Upper lobe of left lung (tissue), 6 donors: ENCODE results near the gene YAP1. TPM values are rescaled to one million over a fixed set of nuclear protein-coding genes. Genes with fewer than 3 reads are reported as not detected.

Source experiments
- ATAC-seq, 2 donors: fragments of 200-7000 bp; cut with Tn5 transposase; one replicate each; pipeline ENCODE4 v1.9.1; 2022; ENCODE audit warnings: mild to moderate bottlenecking in 2 of 2, moderate library complexity in 2 of 2; ENCODE audit not compliant: low FRiP score in 2 of 2
- DNase-seq, 2 donors: peaks; one replicate each; pipeline ENCODE4 v3.0.0-alpha.2; 2019 to 2020
- H3K27ac ChIP-seq, 4 donors: fragments of 200-600 bp; sonication (generic); one replicate each; pipeline ENCODE4 v1.5.1; 2016 to 2019
- H3K27me3 ChIP-seq, 4 donors: fragments of 200-600 bp; sonication (generic); one replicate each; pipeline ENCODE4 v1.5.1; 2017 to 2019
- H3K36me3 ChIP-seq, 4 donors: fragments of 200-600 bp; sonication (generic); one replicate each; pipeline ENCODE4 v1.5.1; 2016 to 2019
- H3K4me1 ChIP-seq, 4 donors: fragments of 200-600 bp; sonication (generic); one replicate each; pipeline ENCODE4 v1.5.1; 2018 to 2019
- H3K4me3 ChIP-seq, 4 donors: fragments of 200-600 bp; sonication (generic); one replicate each; pipeline ENCODE4 v1.5.1; 2017 to 2019; ENCODE audit warnings: mild to moderate bottlenecking in 2 of 4, moderate library complexity in 1 of 4
- H3K9me3 ChIP-seq, 4 donors: fragments of 200-600 bp; sonication (generic); one replicate each; pipeline ENCODE4 v1.5.1; 2018 to 2019
- EP300 ChIP-seq, 4 donors: sonication (generic); formaldehyde crosslinking; IDR thresholded peaks; one replicate each; pipeline ENCODE4 v1.5.1; 2017; ENCODE audit warnings: antibody characterized with exemption in 4 of 4, control low read depth in 2 of 4
- POLR2A ChIP-seq, 4 donors: fragments of 450-650 bp; IDR thresholded peaks; one replicate each; pipeline ENCODE4 v1.5.1; 2016 to 2017; ENCODE audit warnings: antibody characterized with exemption in 4 of 4, mild to moderate bottlenecking in 2 of 4
- POLR2AphosphoS5 ChIP-seq, 2 donors: sonication (generic); formaldehyde crosslinking; IDR thresholded peaks; one replicate each; pipeline ENCODE4 v1.5.1; 2017; ENCODE audit warnings: antibody characterized with exemption in 2 of 2
- WGBS, 2 donors: methylation state at CpG; one replicate each; pipeline ENCODE4 v1.1.5; 2017 to 2018; 5-methylcytosine and 5-hydroxymethylcytosine counted together
- total RNA-seq, 6 donors: library from RNA; depleted of rRNA in 4 of 6; stranded (reverse); fragments of >200 nt in 4 of 6; gene quantifications; one replicate each; pipeline versions ENCODE4 v1.1.0 to v1.2.1, GENCODE V29; 2016 to 2021
- TF ChIP-seq, protein P1 (sequence below), 6 experiments: fragments of 450-650 bp in 4 of 6; fragments of 200-600 bp in 2 of 6; sonication (generic) in 2 of 6; IDR thresholded peaks; one replicate each; pipeline ENCODE4 v1.5.1; 2016 to 2019; ENCODE audit warnings: antibody characterized with exemption in 6 of 6
- donor health status: DM: no; HTN: no; CAD: no; lungs with moderate emphysema.
- donor health status: DM: no; HTN: yes; CAD: no; lungs with severe emphysema.

The YAP1 gene
- total RNA-seq, 6 donors from 2014 or later = 99.2 to 262 (median 190) TPM

DNA sequence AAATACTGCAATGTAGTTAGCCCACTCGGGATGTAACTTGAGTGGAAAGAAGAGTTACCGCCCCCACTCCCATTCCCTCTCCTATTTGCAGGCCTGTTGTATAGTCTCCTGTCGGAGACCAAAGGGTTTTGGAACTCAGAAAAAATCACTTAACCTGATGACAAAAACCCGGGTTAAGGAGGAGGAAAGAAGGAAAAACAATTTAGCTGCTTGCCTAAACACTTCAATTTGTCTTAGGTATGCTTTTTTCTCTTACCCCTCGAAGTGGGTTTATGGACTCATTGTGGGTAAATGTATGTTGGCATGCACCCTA, 2.2 kb downstream of the YAP1 start:
- TF ChIP-seq POLR2A (IDR thresholded peaks at IDR 0.05) = no peak
- TF ChIP-seq POLR2AphosphoS5 (IDR thresholded peaks at IDR 0.05) = no peak
- TF ChIP-seq EP300 (IDR thresholded peaks at IDR 0.05) = no peak
- TF ChIP-seq, protein P1, sequence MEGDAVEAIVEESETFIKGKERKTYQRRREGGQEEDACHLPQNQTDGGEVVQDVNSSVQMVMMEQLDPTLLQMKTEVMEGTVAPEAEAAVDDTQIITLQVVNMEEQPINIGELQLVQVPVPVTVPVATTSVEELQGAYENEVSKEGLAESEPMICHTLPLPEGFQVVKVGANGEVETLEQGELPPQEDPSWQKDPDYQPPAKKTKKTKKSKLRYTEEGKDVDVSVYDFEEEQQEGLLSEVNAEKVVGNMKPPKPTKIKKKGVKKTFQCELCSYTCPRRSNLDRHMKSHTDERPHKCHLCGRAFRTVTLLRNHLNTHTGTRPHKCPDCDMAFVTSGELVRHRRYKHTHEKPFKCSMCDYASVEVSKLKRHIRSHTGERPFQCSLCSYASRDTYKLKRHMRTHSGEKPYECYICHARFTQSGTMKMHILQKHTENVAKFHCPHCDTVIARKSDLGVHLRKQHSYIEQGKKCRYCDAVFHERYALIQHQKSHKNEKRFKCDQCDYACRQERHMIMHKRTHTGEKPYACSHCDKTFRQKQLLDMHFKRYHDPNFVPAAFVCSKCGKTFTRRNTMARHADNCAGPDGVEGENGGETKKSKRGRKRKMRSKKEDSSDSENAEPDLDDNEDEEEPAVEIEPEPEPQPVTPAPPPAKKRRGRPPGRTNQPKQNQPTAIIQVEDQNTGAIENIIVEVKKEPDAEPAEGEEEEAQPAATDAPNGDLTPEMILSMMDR (IDR thresholded peaks at IDR 0.05) = no peak
- Histone ChIP-seq H3K9me3 (no peaks in the 10 kb centered on the region), H3K36me3 (no peaks in the 10 kb centered on the region), H3K4me3 (peak overlapping the region; percentile 17 to 83 (median 80)), H3K4me1 (peaks cover 11 to 34% (median 18%) of the 10 kb centered on the region in 4 donors), H3K27ac (peak overlapping the region; percentile 97 to 99 (median 98)), H3K27me3 (peaks cover 0 to 6% (median 0%) of the 10 kb centered on the region in 4 donors)
- WGBS, 2 donors = 14 to 20% methylated on average over 5 of the region's 5 CpGs
- DNase-seq (no peak), ATAC-seq (no peak)

DNA sequence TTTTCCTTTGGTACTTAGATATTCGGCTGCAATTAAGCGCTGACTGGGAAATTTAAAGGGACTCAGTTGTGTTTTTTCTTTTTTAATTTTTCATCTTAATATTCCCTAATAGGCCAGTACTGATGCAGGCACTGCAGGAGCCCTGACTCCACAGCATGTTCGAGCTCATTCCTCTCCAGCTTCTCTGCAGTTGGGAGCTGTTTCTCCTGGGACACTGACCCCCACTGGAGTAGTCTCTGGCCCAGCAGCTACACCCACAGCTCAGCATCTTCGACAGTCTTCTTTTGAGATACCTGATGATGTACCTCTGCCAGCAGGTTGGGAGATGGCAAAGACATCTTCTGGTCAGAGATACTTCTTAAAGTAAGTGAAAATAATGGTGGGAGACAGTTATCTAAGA, 3.8 kb downstream of the YAP1 start:
- Histone ChIP-seq H3K9me3 (no peaks in the 10 kb centered on the region), H3K4me1 (peaks cover 24 to 48% (median 30%) of the 10 kb centered on the region in 4 donors), H3K27me3 (peaks cover 0 to 6% (median 0%) of the 10 kb centered on the region in 4 donors), H3K27ac (peak overlapping the region; percentile 7 to 97 (median 70)), H3K4me3 (peak overlapping the region in 1 of 4 donors; percentile 80), H3K36me3 (no peaks in the 10 kb centered on the region)
- no peak for TF ChIP-seq POLR2A (IDR thresholded peaks at IDR 0.05)
- TF ChIP-seq EP300 (IDR thresholded peaks at IDR 0.05) = no peak
- TF ChIP-seq POLR2AphosphoS5 (IDR thresholded peaks at IDR 0.05) = no peak
- TF ChIP-seq, protein P1 (IDR thresholded peaks at IDR 0.05) = no peak
- DNase-seq = no peak
- WGBS, 2 donors = 59 to 61% methylated on average over 4 of the region's 4 CpGs
- ATAC-seq = no peak

DNA sequence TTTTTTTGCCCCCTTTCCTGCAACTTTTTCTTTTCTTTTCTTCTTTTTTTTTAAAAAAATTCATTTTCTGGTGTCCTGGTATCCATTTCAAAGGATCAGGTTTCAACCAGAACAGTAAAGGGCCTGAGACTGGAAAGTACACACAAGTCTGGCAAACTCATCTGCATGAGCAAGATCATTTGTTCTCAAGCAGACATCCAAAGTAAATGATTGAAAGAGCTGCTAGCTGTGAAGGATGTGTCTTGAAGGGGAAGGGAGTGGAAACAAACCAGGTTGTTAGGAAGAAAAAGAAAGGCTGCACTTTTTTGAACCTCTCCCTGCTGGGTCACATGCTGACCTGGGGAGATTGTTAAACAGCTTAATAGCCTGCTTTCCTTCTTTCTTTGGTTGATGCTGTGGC, 5.3 kb downstream of the YAP1 start:
- H3K36me3 ChIP-seq = no peaks in the 10 kb centered on the region
- H3K4me1 ChIP-seq = peaks cover 32 to 45% (median 38%) of the 10 kb centered on the region in 4 donors
- H3K27me3 ChIP-seq = peaks cover 0 to 4% (median 0%) of the 10 kb centered on the region in 4 donors
- peak overlapping the region in 1 of 4 donors; percentile 2 for H3K4me3 ChIP-seq
- H3K9me3 ChIP-seq = no peaks in the 10 kb centered on the region
- TF ChIP-seq, protein P1 (IDR thresholded peaks at IDR 0.05) = no peak
- TF ChIP-seq POLR2AphosphoS5 (IDR thresholded peaks at IDR 0.05) (no peak), POLR2A (IDR thresholded peaks at IDR 0.05) (no peak), EP300 (IDR thresholded peaks at IDR 0.05) (no peak)
- ATAC-seq = peak in 1 of 2 donors; percentile 64
- peak in 1 of 2 donors; percentile 39 for DNase-seq
- peak overlapping the region in 2 of 4 donors; percentile 7 to 52 for H3K27ac ChIP-seq

DNA sequence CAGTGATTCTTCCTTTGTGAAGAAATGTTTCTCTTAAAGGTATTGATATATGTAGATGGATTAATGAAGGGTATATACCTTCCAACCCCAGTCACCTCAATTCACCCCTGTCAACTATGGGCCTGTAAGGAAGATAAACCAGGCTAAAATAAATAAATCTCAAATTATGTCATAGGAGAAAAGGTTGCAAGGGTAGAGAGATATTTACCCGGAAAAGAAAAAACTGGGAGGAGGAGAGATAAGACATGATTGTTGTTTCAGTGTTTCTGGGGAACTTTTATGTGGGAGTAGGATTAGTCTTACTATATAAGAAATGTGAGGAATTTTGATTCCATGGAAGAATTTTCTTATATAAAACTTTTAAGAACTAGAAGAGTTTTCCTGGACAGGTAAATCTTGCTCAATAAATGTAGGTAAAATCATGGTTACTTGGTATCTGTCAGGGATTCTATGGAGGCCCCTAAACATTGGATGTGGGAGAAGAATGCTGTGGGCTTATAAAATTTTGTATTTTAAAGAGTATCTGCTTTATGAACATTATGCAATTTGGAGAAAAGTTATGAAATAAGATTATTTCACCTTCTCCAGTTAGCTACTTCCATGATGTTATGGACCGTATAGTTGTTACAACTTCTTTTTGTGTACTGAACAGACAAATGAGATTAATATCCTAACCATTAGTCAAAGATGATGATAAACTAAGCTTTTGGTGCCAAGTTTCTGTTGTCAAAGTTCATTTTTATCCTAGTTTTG, 6.4 kb downstream of the YAP1 start:
- DNase-seq = no peak
- no peak for ATAC-seq
- H3K9me3 ChIP-seq = no peaks in the 10 kb centered on the region
- H3K4me1 ChIP-seq = peaks cover 34 to 46% (median 39%) of the 10 kb centered on the region in 4 donors
- no peak overlapping the region for H3K4me3 ChIP-seq
- H3K36me3 ChIP-seq = no peaks in the 10 kb centered on the region
- no peaks in the 10 kb centered on the region for H3K27me3 ChIP-seq
- TF ChIP-seq POLR2AphosphoS5 (IDR thresholded peaks at IDR 0.05) (no peak), POLR2A (IDR thresholded peaks at IDR 0.05) (no peak), EP300 (IDR thresholded peaks at IDR 0.05) (no peak)
- peak overlapping the region in 2 of 4 donors; percentile 30 to 52 for H3K27ac ChIP-seq
- 46 to 47% methylated on average over 2 of the region's 2 CpGs for WGBS, 2 donors

DNA sequence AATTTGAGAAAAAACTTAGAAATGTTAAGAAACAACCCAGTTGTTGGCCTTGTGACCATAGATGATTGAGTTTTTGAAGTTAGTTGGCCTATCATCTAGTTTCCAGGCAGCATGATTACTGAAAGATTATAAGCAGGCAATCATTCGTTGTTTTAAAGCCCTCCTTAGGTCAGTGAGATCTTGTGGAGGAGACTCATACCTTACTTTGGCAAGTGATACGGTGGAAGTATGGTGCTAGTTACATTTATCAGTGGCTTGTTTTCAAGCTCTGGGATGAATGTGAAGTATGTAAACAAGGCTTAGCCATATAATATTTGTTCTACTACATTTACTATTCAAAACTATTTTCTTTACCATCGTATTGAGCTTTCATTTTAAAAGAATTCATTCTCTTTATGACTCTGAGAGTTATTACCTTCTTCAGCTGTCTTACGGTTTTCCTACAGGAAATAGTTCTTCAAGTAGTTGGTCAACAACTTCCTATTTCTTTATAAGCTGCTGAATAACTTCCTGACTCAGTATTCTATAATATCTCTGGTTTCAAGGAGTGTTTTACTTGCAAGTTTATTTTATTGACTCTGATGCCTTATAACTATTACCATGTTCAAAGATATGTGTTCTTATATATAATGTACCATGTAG, 7.3 kb downstream of the YAP1 start:
- H3K27ac ChIP-seq = peak overlapping the region in 1 of 4 donors; percentile 50
- H3K4me1 ChIP-seq = peaks cover 34 to 47% (median 39%) of the 10 kb centered on the region in 4 donors
- H3K4me3 ChIP-seq = no peak overlapping the region
- peaks cover 0 to 2% (median 0%) of the 10 kb centered on the region in 4 donors for H3K36me3 ChIP-seq
- 14 to 24% methylated on average over 4 of the region's 4 CpGs for WGBS, 2 donors
- no peaks in the 10 kb centered on the region for H3K9me3 ChIP-seq
- ATAC-seq (no peak), DNase-seq (no peak)
- H3K27me3 ChIP-seq = no peaks in the 10 kb centered on the region
- TF ChIP-seq POLR2A (IDR thresholded peaks at IDR 0.05) (no peak), POLR2AphosphoS5 (IDR thresholded peaks at IDR 0.05) (no peak), EP300 (IDR thresholded peaks at IDR 0.05) (no peak)
- TF ChIP-seq, protein P1 (IDR thresholded peaks at IDR 0.05) = no peak
